ENCODE measurements around the gene SPDYE11.
"Not testable (repeated sequence)": the region's sequence is repeated elsewhere in the genome, so short reads cannot be mapped to it uniquely, and the experiment has no call there.

Gene SPDYE11, protein sequence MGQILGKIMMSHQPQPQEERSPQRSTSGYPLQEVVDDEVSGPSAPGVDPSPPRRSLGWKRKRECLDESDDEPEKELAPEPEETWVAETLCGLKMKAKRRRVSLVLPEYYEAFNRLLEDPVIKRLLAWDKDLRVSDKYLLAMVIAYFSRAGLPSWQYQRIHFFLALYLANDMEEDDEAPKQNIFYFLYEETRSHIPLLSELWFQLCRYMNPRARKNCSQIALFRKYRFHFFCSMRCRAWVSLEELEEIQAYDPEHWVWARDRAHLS

DNA sequence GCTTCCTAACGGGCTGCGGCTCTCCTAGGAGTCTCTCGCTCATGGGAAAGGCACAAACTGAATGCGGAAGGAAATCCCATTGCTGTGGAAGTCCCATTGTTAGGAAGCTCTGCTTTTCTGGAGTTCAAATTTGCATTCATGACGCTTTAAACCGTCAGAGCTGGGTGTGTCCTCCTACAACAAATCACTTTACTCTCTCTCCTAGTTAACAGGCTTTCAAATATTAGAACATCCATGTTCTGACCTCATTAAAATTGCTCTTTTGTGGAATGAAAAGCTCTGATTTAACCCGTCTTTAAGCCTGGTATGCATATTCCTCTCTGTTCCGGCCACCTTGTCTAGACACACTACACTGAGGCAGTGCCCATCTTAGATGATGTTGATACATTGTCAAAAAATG, at the start of gene SPDYE11:
SPDYE11 (minus strand) TSS at position 101 of the 400 bp plus-strand sequence. CDS start 1,800 bp downstream, outside the sequence.
- not testable (repeated sequence) for DNase-seq (ENCODE audit: low spot score); H3K27ac ChIP-seq; H3K4me3 ChIP-seq

DNA sequence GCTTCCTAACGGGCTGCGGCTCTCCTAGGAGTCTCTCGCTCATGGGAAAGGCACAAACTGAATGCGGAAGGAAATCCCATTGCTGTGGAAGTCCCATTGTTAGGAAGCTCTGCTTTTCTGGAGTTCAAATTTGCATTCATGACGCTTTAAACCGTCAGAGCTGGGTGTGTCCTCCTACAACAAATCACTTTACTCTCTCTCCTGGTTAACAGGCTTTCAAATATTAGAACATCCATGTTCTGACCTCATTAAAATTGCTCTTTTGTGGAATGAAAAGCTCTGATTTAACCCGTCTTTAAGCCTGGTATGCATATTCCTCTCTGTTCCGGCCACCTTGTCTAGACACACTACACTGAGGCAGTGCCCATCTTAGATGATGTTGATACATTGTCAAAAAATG, 28.2 kb upstream of the SPDYE11 start, which contains the start of gene SPDYE9:
SPDYE9 (minus strand) TSS at position 101 of the 400 bp plus-strand sequence. CDS start 1,800 bp downstream, outside the sequence.
- not testable (repeated sequence) for H3K27ac ChIP-seq; DNase-seq (ENCODE audit: low spot score); H3K4me3 ChIP-seq

DNA sequence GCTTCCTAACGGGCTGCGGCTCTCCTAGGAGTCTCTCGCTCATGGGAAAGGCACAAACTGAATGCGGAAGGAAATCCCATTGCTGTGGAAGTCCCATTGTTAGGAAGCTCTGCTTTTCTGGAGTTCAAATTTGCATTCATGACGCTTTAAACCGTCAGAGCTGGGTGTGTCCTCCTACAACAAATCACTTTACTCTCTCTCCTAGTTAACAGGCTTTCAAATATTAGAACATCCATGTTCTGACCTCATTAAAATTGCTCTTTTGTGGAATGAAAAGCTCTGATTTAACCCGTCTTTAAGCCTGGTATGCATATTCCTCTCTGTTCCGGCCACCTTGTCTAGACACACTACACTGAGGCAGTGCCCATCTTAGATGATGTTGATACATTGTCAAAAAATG, 28.0 kb downstream of the SPDYE11 start, which contains the start of gene SPDYE8:
SPDYE8 (minus strand) TSS at position 101 of the 400 bp plus-strand sequence. CDS start 1,800 bp downstream, outside the sequence.
- H3K27ac ChIP-seq; H3K4me3 ChIP-seq; DNase-seq (ENCODE audit: low spot score): not testable (repeated sequence)

DNA sequence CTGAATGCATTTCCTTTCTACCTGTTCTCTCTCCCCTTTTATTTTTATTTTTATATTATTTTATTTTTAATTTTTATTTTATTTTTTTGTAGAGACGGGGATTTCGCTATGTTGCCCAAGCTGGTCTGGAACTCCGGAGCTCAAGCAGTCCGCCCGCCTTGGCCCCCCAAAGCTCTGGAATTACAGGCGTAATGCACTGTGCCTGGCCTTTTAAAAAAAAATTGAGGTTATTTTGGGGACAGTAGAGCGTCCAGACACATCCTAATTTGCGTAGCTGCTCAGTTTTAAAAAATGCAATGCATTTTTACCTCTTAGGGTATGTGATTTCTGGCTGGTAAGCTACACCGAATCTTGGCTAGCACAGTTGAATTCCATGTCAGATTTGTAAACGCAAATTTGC, 51.2 kb downstream of the SPDYE11 start:
- DNase-seq (ENCODE audit: low spot score) = peak; percentile 62
- peak overlapping the region in 1 of 2 donors; percentile 53 for H3K27ac ChIP-seq
- peak overlapping the region; percentile 60 for H3K4me3 ChIP-seq

DNA sequence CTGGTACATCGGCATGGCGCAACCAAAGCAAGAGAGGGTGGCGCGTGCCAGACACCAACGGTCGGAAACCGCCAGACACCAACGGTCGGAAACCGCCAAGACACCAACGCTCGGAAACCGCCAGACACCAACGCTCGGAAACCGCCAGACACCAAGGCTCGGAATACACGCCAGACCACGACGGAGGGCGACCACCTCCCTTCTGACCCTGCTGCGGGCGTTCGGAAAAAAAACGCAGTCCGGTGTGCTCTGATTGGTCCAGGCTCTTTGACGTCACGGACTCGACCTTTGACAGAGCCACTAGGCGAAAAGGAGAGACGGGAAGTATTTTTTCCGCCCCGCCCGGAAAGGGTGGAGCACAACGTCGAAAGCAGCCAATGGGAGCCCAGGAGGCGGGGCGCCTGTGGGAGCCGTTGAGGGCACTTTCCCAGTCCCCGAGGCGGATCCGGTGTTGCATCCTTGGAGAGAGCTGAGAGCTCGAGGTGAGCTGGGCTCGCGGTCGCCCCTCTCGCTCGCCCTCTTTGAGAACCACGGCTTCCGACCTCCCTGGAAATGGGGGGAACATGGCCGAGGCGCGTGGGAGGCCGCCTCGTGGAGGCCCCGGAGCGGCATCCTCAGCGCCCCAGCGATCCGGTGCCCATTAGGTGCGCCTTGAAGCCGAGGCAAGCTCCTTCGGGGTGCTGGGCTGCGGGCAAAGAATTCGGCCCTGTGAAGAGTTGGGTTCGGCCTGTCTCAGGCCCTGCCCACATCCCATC, 51.8 kb downstream of the SPDYE11 start:
- Histone ChIP-seq H3K4me3 (peak overlapping the region; percentile 73), H3K27ac (peak overlapping the region; percentile 73 to 94)
- DNase-seq (ENCODE audit: low spot score) = peak; percentile 93

DNA sequence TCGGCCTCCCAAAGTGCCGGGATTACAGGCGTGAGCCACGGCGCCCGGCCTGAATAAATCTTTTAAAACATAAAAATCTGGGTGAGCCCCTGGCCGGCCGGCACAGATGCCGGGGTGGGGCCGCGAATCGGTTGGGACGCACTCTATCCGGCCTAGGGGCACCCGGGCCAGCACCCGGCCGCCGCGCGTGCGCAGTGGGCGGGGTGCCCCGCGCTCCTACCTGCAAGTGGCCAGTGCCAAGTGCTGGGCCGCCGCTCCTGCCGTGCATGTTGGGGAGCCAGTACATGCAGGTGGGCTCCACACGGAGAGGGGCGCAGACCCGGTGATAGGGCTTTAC, 52.4 kb downstream of the SPDYE11 start:
- Histone ChIP-seq H3K27ac (peak overlapping the region; percentile 73 to 94), H3K4me3 (peak overlapping the region; percentile 73)
- DNase-seq (ENCODE audit: low spot score) = not testable (repeated sequence)

DNA sequence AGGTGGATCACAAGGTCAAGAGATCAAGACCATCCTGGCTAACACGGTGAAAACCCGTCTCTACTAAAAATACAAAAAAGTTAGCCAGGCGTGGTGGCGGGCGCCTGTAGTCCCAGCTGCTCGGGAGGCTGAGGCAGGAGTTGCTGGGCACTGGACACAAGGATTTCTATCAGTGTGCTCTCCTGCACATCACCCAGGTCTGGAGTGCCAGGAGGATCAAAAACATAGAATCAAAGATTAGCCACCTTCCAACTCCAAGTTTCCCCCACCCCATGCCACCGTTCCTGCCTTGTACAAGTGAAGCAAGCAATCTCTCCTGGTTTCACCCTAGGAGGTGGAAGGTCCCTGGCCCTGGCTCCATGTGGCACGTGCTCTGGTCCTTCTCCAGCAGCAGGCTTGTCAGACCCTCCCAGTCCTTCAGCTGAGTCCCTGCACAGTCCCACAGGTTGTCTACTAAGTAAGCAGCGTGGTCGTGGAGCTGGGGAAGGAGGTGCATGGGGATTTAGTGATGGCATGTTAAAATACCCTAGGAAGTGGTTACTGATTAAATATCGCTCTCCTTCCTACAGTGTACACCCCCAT, 59.7 kb downstream of the SPDYE11 start:
- not testable (repeated sequence) for H3K4me3 ChIP-seq; H3K27ac ChIP-seq; DNase-seq (ENCODE audit: low spot score)

Measured in coronary artery (tissue), 2 donors.